Neutrophil (primary cell): ENCODE measurements around the gene FAM180B.

Experiments used
- H3K27ac ChIP-seq: fragments of 200-600 bp; sonication (generic); 2 replicates; pipeline ENCODE4 v1.5.1; 2016; ENCODE audit warnings: mild to moderate bottlenecking, moderate library complexity
- H3K27me3 ChIP-seq: fragments of 200-600 bp; sonication (generic); 2 replicates; pipeline ENCODE4 v1.6.0; 2016; ENCODE audit warnings: mild to moderate bottlenecking
- H3K36me3 ChIP-seq: fragments of 200-600 bp; sonication (generic); 2 replicates; pipeline ENCODE4 v1.5.1; 2017
- H3K4me1 ChIP-seq, 2 experiments: fragments of 200-600 bp in 1 of 2; sonication (generic) in 1 of 2; 1 replicate in 1 of 2; 2 replicates in 1 of 2; pipeline versions ENCODE4 v1.5.1 to v1.6.1; 2013 to 2016; ENCODE audit warnings: low read depth in 1 of 2, low read length in 1 of 2, mild to moderate bottlenecking in 1 of 2, moderate library complexity in 1 of 2; ENCODE audit not compliant: control insufficient read depth in 1 of 2, insufficient read depth in 1 of 2
- H3K4me3 ChIP-seq, 2 experiments: fragments of 200-600 bp in 1 of 2; sonication (generic) in 1 of 2; 1 replicate in 1 of 2; 2 replicates in 1 of 2; pipeline ENCODE4 v1.5.1; 2013 to 2016; ENCODE audit warnings: low read depth in 1 of 2, low read length in 1 of 2, mild to moderate bottlenecking in 1 of 2, moderate library complexity in 1 of 2
- H3K9me3 ChIP-seq: fragments of 200-600 bp; sonication (generic); 2 replicates; pipeline ENCODE4 v1.5.1; 2016
- TF ChIP-seq, protein P1 (sequence below): fragments of 200-600 bp; sonication (generic); IDR thresholded peaks from 2 replicates; pipeline ENCODE4 v1.5.1; 2016; ENCODE audit warnings: antibody characterized with exemption

Gene FAM180B

GRCh38 chr11:47571357-47571729 is 15.1 kb upstream of the FAM180B start:
- Histone ChIP-seq H3K4me1 (peaks cover 3 to 6% of the 10 kb centered on the region in 2 experiments), H3K27me3 (no peaks in the 10 kb centered on the region), H3K27ac (no peak overlapping the region), H3K36me3 (peaks cover 46% of the 10 kb centered on the region), H3K9me3 (no peaks in the 10 kb centered on the region), H3K4me3 (no peak overlapping the region)
- TF ChIP-seq, protein P1, sequence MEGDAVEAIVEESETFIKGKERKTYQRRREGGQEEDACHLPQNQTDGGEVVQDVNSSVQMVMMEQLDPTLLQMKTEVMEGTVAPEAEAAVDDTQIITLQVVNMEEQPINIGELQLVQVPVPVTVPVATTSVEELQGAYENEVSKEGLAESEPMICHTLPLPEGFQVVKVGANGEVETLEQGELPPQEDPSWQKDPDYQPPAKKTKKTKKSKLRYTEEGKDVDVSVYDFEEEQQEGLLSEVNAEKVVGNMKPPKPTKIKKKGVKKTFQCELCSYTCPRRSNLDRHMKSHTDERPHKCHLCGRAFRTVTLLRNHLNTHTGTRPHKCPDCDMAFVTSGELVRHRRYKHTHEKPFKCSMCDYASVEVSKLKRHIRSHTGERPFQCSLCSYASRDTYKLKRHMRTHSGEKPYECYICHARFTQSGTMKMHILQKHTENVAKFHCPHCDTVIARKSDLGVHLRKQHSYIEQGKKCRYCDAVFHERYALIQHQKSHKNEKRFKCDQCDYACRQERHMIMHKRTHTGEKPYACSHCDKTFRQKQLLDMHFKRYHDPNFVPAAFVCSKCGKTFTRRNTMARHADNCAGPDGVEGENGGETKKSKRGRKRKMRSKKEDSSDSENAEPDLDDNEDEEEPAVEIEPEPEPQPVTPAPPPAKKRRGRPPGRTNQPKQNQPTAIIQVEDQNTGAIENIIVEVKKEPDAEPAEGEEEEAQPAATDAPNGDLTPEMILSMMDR, result no peak

GRCh38 chr11:47571895-47572294 is 14.6 kb upstream of the FAM180B start:
- TF ChIP-seq, protein P1, result no peak
- peaks cover 50% of the 10 kb centered on the region for H3K36me3 ChIP-seq
- no peak overlapping the region for H3K27ac ChIP-seq

DNA sequence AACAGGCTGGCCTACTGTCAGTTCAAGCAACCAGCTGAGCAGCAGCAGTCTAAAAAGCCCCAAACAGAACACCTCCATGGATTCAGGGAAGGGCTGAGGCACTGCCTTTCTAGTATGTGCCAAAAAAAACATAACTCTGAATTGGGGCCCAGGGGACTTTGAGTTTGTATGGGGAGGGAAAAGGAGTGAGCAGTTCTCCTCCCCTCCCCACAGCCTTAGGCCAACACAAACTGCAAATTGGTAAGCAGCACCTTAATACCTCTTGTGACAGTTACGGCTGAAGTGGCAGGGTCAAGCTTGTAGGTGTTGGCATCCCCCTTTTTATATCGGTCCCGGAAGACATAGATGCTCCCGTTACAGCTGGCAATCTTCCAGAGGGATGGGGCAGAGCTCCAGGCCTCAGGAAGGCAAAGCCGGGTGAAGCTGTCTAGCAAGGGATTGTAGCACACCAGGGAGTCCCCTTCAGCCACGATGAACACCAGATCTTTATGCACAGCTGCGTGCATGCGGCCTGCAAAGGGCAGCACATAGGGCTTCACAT is 13.7 kb upstream of the FAM180B start:
- Histone ChIP-seq H3K27ac (no peak overlapping the region), H3K4me1 (peaks cover 2 to 8% of the 10 kb centered on the region in 2 experiments), H3K27me3 (no peaks in the 10 kb centered on the region), H3K9me3 (no peaks in the 10 kb centered on the region), H3K4me3 (no peak overlapping the region), H3K36me3 (peaks cover 58% of the 10 kb centered on the region)
- TF ChIP-seq, protein P1, result no peak

More at GRCh38 chr11:47571895-47572294, 14.6 kb upstream of the FAM180B start:
- Histone ChIP-seq H3K4me1 (peaks cover 0 to 6% of the 10 kb centered on the region in 2 experiments), H3K9me3 (no peaks in the 10 kb centered on the region), H3K4me3 (no peak overlapping the region), H3K27me3 (no peaks in the 10 kb centered on the region)

DNA sequence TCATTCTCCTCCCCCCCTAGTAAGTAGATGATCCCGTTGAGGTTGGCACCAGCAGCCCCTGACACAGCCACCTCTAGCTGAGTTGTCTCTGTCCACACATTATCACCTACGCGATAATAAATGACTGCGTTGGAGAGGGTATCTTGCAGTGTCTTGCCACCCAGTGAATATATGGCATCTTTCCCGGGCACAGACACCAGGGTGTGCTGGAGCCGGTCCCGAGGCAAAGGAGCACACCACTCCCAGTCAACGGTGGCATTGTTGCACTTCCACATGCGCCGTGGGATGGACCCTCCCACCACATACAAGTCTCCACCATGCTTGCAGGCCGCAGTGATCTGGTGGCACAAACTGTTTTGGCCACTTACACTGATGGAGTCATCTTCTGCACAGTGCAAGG is 13.2 kb upstream of the FAM180B start:
- TF ChIP-seq, protein P1, result no peak
- Histone ChIP-seq H3K27ac (no peak overlapping the region), H3K27me3 (no peaks in the 10 kb centered on the region), H3K4me1 (peaks cover 8 to 13% of the 10 kb centered on the region in 2 experiments), H3K36me3 (peaks cover 58% of the 10 kb centered on the region), H3K9me3 (no peaks in the 10 kb centered on the region), H3K4me3 (no peak overlapping the region)

DNA sequence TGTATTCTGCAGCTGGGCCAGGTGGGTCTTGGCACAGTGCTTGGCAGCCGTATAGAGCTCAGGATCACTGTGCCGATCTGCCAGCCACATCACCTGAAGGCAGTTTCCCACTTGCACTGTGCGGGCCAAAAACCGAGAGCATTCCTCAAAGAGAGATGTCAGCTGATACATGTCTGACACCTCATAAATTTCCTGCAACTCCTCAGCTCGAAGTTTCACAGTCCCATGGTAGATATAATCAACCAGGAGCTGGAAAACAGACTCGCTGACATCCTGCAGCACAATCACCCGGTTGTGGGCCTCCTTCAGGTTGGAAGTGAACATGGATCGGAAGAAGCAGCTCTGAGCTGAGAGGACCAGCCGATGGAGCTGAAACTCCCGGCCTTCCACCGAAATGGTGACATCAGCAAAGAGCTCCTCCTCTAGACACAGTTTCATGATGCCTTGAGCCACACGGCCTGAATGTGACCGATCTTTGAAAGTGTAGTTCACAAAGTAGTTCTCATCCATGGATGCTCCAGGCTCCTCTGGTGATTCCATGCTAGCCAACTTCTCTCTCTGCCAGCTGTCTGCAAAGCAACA is 8.9 kb upstream of the FAM180B start:
- H3K27ac ChIP-seq, result no peak overlapping the region
- TF ChIP-seq, protein P1, result no peak
- peaks cover 21 to 23% of the 10 kb centered on the region in 2 experiments for H3K4me1 ChIP-seq
- peak overlapping the region; percentile 84 to 91 for H3K4me3 ChIP-seq
- peaks cover 62% of the 10 kb centered on the region for H3K36me3 ChIP-seq
- H3K9me3 ChIP-seq, result no peaks in the 10 kb centered on the region
- H3K27me3 ChIP-seq, result no peaks in the 10 kb centered on the region
